Body of pancreas (tissue), 4 donors: ENCODE data around the gene AVL9.

Experiments
- POLR2A ChIP-seq, 3 donors: fragments of 450-650 bp; IDR thresholded peaks; one replicate each; pipeline ENCODE4 v1.6.1; 2016; ENCODE audit warnings: antibody characterized with exemption in 3 of 3, mild to moderate bottlenecking in 2 of 3
- TF ChIP-seq, protein P1 (sequence below), 7 experiments: fragments of 450-650 bp in 4 of 7; fragments of 200-600 bp in 3 of 7; sonication (generic) in 3 of 7; IDR thresholded peaks; one replicate each; pipeline ENCODE4 v1.5.1; 2016 to 2019; ENCODE audit warnings: antibody characterized with exemption in 7 of 7

DNA sequence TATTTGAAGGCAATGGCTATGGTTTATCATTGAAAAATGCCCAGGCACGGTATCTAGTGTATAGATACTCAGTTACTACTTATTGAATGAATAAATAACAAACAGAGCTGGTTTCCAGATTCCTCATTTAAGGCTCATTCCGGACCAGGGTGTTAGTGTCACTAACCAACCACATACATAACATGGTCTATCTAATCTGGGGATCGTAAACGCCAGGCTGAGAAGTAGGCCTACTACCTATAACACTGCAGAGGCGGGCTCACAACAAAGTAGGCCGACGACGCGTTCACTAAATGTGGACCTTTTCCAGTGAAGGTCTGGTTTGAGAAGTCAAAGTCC, 5.5 kb upstream of the AVL9 start:
- TF ChIP-seq, protein P1, sequence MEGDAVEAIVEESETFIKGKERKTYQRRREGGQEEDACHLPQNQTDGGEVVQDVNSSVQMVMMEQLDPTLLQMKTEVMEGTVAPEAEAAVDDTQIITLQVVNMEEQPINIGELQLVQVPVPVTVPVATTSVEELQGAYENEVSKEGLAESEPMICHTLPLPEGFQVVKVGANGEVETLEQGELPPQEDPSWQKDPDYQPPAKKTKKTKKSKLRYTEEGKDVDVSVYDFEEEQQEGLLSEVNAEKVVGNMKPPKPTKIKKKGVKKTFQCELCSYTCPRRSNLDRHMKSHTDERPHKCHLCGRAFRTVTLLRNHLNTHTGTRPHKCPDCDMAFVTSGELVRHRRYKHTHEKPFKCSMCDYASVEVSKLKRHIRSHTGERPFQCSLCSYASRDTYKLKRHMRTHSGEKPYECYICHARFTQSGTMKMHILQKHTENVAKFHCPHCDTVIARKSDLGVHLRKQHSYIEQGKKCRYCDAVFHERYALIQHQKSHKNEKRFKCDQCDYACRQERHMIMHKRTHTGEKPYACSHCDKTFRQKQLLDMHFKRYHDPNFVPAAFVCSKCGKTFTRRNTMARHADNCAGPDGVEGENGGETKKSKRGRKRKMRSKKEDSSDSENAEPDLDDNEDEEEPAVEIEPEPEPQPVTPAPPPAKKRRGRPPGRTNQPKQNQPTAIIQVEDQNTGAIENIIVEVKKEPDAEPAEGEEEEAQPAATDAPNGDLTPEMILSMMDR (IDR thresholded peaks at IDR 0.05), result no peak
- no peak for TF ChIP-seq POLR2A (IDR thresholded peaks at IDR 0.05)
